GM10248 (cell line): ENCODE results near the gene LDLRAD3.

Experiments used
- CTCF ChIA-PET: fragments of 300-600 bp; sonication (Branson Sonifier 250); formaldehyde crosslinking; extraction: SDS; loops from one replicate; lab custom pipeline; 2021; ENCODE audit warnings: antibody characterized with exemption; lab: Yijun Ruan, JAX
- POLR2A ChIA-PET: fragments of 350-650 bp; sonication (Branson Sonifier 250); formaldehyde crosslinking; extraction: SDS; loops from one replicate; lab custom pipeline; 2020; ENCODE audit warnings: antibody characterized with exemption; lab: Yijun Ruan, JAX
- DNase-seq: peaks from one replicate; pipeline ENCODE4 v3.0.0; 2012; ENCODE audit errors: extremely low spot score
- TF ChIP-seq, protein P1 (sequence below): IDR thresholded peaks from 2 replicates; pipeline ENCODE4 v1.5.1; 2012; ENCODE audit warnings: mild to moderate bottlenecking, low read depth; ENCODE audit errors: extremely low read depth, missing control alignments, control extremely low read depth

The LDLRAD3 gene

DNA sequence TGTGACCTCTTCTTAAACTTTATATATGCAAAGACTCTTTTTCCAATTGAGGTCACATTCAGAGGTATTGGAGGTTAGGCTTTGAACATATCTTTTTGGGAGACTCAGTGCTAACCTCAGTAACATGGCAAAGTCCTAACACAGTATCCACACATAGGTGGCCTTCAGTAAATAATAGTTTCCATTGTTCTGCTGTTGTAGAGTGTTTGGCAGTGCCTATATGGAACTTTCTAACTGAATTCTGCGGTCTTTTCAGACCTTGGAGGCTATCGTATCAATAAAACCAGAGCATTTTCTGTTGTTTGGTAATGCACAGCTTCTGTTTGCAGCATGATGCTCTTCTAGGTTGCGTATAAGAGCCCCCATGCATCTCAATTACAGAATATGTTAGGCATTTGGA lies 47.0 kb downstream of the LDLRAD3 start:
- POLR2A ChIA-PET, result no interaction called here
- TF ChIP-seq, protein P1, sequence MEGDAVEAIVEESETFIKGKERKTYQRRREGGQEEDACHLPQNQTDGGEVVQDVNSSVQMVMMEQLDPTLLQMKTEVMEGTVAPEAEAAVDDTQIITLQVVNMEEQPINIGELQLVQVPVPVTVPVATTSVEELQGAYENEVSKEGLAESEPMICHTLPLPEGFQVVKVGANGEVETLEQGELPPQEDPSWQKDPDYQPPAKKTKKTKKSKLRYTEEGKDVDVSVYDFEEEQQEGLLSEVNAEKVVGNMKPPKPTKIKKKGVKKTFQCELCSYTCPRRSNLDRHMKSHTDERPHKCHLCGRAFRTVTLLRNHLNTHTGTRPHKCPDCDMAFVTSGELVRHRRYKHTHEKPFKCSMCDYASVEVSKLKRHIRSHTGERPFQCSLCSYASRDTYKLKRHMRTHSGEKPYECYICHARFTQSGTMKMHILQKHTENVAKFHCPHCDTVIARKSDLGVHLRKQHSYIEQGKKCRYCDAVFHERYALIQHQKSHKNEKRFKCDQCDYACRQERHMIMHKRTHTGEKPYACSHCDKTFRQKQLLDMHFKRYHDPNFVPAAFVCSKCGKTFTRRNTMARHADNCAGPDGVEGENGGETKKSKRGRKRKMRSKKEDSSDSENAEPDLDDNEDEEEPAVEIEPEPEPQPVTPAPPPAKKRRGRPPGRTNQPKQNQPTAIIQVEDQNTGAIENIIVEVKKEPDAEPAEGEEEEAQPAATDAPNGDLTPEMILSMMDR, result no peak
- DNase-seq, result no peak
- CTCF ChIA-PET, result no interaction called here

DNA sequence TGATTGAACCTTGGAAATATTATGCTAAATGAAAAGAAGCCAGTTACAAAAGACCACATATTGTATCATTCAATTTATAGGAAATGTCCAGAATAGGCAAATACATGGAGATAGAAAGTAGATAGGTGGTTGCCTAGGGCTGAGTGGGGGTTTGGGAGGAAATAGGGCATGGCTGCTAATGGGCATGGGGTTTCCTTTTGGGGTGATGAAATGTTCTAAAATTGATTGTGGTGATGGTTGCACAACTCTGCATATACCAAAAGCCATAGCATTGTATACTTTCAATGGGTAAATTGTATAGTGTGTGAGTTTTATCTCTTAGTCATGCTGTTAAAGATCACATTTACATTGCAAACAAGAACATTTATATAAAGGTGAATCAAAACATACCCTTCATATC lies 48.7 kb downstream of the LDLRAD3 start:
- TF ChIP-seq, protein P1, result no peak
- no peak for DNase-seq
- ChIA-PET POLR2A (no interaction called here), CTCF (no interaction called here)

DNA sequence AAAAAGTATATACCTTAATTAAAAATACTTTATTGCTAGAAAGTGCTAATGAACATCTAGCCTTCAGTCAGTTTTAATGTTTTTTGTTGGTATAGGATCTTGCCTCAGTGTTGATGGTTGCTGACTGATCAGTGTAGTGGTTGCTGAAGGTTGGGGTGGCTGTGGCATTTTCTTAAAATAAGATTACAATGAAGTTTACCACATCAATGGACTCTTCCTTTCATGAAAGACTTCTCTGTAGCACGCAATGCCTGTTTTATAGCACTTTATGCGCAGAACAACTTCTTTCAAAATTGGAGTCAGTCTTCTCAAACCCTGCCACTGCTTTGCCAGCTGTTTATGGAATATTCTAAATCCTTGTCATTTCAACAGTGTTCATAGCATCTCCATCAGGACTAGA lies 50.6 kb downstream of the LDLRAD3 start:
- ChIA-PET POLR2A (no interaction called here), CTCF (no interaction called here)
- no peak for DNase-seq
- TF ChIP-seq, protein P1, result no peak

DNA sequence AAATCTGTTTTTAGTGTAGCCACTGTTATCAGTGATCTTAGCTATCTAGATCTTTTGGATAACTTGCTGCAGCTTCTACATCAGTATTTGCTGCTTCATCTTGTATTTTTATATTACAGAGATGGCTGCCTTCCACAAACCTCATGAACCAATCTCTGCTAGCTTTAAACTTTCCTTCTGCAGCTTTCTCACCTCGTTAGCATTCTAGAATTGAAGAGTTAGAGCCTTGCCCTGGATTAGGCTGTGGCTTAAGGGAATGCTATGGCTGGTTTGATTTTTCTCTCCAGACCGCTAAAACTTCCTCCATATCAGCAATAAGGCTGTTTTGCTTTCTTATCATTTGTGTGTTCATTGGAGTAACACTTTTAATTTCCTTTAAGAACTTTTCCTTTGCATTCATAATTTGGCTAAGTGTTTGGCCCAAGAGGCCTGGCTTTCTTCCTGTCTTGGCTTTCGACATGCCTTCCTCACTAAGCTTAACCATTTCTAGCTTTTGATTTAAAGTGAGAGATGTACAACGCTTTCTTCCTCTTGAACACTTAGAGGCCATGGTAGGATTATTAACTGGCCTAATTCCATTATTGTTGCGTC lies 51.9 kb downstream of the LDLRAD3 start:
- ChIA-PET POLR2A (no interaction called here), CTCF (interaction anchor here (1.9 kb wide), 1 partner anchor 15 kb away, joined by 6 read pairs; no protein-coding TSS in a partner anchor)
- DNase-seq, result no peak

DNA sequence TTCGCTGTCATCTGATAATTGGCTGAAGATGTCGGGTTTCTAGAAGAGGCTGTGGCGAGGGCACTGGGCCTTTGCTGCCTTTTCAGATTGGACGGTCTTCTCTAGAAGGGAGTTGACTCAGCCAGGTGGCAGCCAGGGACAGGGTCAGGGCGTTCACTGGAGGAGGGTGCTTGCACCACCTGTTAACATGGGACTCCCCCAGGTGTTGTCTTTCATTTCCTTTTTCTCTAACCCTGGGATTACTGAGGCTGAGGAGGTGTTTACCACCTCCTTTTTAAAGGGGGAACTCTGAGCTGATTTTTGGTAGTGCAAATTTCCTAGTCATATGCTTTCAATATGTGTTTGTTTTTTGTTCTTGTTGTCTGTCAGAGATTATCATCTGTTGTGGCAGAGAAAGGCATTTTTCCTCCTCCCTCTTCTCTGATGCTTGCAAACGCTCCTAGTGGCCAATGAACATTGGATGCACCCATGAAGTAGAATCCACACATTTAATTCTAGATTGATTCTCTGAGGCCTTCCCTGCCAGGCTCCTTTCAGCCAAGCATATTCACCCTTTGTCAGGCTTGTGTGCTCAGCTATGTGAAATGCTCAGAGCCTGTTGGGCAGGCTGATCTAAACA lies 54.1 kb downstream of the LDLRAD3 start:
- TF ChIP-seq, protein P1, result no peak
- CTCF ChIA-PET, result no interaction called here
- peak; percentile 24 for DNase-seq
- POLR2A ChIA-PET, result no interaction called here

More for the DNA sequence above, 51.9 kb downstream of the LDLRAD3 start:
- TF ChIP-seq, protein P1, result no peak

DNA sequence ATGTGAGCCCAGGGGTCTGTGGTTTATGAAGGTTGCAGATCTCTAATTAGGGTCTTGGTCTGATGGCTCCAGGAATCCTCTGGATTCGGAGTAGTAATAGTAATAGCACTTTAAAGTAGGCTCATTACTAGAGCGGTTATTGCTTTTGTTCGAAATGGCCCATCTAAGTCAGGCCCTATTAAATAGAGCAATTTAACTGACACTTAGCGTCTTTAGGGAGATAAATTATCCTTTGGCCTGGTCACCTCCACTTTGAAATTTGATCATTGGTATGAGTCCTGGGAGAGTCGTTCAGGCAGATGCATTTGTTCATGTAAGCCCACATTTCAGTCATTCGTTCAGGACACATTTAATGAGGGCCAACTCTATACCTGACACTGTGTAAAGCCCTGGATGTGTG lies 54.8 kb downstream of the LDLRAD3 start:
- POLR2A ChIA-PET, result no interaction called here
- TF ChIP-seq, protein P1, result no peak
- no peak for DNase-seq
- CTCF ChIA-PET, result no interaction called here
